H1 (cell line): Measurements from ENCODE around the gene SPATA16. TPM values are rescaled to one million over a fixed set of nuclear protein-coding genes. Genes with fewer than 3 reads are reported as not detected.

Experiments used
- CTCF ChIA-PET: fragments of 300-600 bp; sonication (Branson Sonifier 250); formaldehyde crosslinking; loops from one replicate; lab custom pipeline; 2021; ENCODE audit not compliant: partially characterized antibody; lab: Charles Lee
- POLR2A ChIA-PET: fragments of 300-600 bp; sonication (Branson Sonifier 250); formaldehyde crosslinking; loops from one replicate; lab custom pipeline; 2021; ENCODE audit warnings: inconsistent platforms; ENCODE audit not compliant: partially characterized antibody; lab: Charles Lee
- DNase-seq, 2 experiments: peaks; one replicate each; pipeline versions ENCODE4 v3.0.0 to v3.0.0-alpha.2; 2010 to 2022; ENCODE audit warnings: low spot score in 2 of 2, low read depth in 1 of 2, mixed read lengths in 1 of 2
- FAIRE-seq: peaks from 2 replicates; lab custom pipeline; 2011; peaks lifted over from hg19 to GRCh38; lab: Jason Lieb, UNC
- H2AFZ ChIP-seq: 2 replicates; pipeline ENCODE4 v1.8.1; 2012; ENCODE audit warnings: low read length, inconsistent platforms
- H2AK5ac ChIP-seq: 2 replicates; pipeline ENCODE4 v1.6.1; 2013; ENCODE audit warnings: low read depth, low read length
- H2BK120ac ChIP-seq: replicated peaks from 2 replicates; pipeline ENCODE3; 2013; ENCODE audit warnings: low read depth, low read length, inconsistent platforms
- H2BK12ac ChIP-seq: 2 replicates; pipeline ENCODE4 v1.6.1; 2013; ENCODE audit warnings: low read depth, low read length
- H2BK15ac ChIP-seq: 2 replicates; pipeline ENCODE4 v1.6.1; 2013; ENCODE audit warnings: low read length
- H2BK20ac ChIP-seq: 2 replicates; pipeline ENCODE4 v1.6.1; 2013; ENCODE audit warnings: low read length
- H2BK5ac ChIP-seq: 2 replicates; pipeline ENCODE4 v1.6.1; 2013; ENCODE audit warnings: low read depth, low read length
- H3K14ac ChIP-seq: 2 replicates; pipeline ENCODE4 v1.6.1; 2013; ENCODE audit warnings: inconsistent platforms; ENCODE audit not compliant: insufficient read length
- H3K18ac ChIP-seq: 2 replicates; pipeline ENCODE4 v1.6.1; 2013; ENCODE audit warnings: low read length; ENCODE audit errors: extremely low read depth
- H3K23ac ChIP-seq: 2 replicates; pipeline ENCODE4 v1.6.1; 2013; ENCODE audit warnings: inconsistent platforms; ENCODE audit not compliant: insufficient read length
- H3K23me2 ChIP-seq: 2 replicates; pipeline ENCODE4 v1.6.1; 2013; ENCODE audit warnings: low read depth, low read length
- H3K27ac ChIP-seq: 2 replicates; pipeline ENCODE4 v1.6.1; 2011; ENCODE audit warnings: low read depth, low read length, inconsistent platforms
- H3K27me3 ChIP-seq, 4 experiments: replicated peaks in 1 of 4; 1 replicate in 1 of 4; 2 replicates in 3 of 4; pipeline versions ENCODE4 v1.6.1 to v1.8.1; 2011 to 2013; ENCODE audit warnings: low read length in 3 of 4, mild to moderate bottlenecking in 3 of 4, inconsistent platforms in 2 of 4, mixed read lengths in 2 of 4, moderate library complexity in 1 of 4; ENCODE audit not compliant: control insufficient read depth in 3 of 4, insufficient read depth in 3 of 4; ENCODE audit errors: extremely low read depth in 1 of 4
- H3K36me3 ChIP-seq, 4 experiments: 2 replicates each; pipeline versions ENCODE4 v1.6.1 to v1.8.1; 2011 to 2013; ENCODE audit warnings: mild to moderate bottlenecking in 4 of 4, low read length in 3 of 4, moderate library complexity in 2 of 4, control low read depth in 1 of 4, inconsistent platforms in 1 of 4; ENCODE audit not compliant: insufficient read depth in 4 of 4, control insufficient read depth in 2 of 4
- H3K4ac ChIP-seq: replicated peaks from 2 replicates; pipeline ENCODE3; 2013; ENCODE audit warnings: low read length, low read depth, mixed read lengths, inconsistent platforms; ENCODE audit not compliant: insufficient read length
- H3K4me1 ChIP-seq, 4 experiments: replicated peaks in 1 of 4; 1 replicate in 1 of 4; 2 replicates in 3 of 4; pipeline versions ENCODE4 v1.6.1 to v1.8.1; 2011 to 2013; ENCODE audit warnings: low read length in 3 of 4, inconsistent platforms in 2 of 4, mixed read lengths in 1 of 4; ENCODE audit not compliant: insufficient read depth in 4 of 4, control insufficient read depth in 3 of 4
- H3K4me2 ChIP-seq, 2 experiments: 2 replicates each; pipeline versions ENCODE4 v1.6.1 to v1.8.1; 2011 to 2013; ENCODE audit warnings: low read depth in 2 of 2, low read length in 2 of 2, control low read depth in 1 of 2, inconsistent platforms in 1 of 2, mild to moderate bottlenecking in 1 of 2; ENCODE audit not compliant: insufficient read depth in 1 of 2
- H3K4me3 ChIP-seq, 4 experiments: fragments of 200-600, 300-600 bp in 1 of 4; sonication (generic), shearing (Covaris generic), sonication (Bioruptor Twin) in 1 of 4; 2 replicates each; pipeline versions ENCODE4 v1.5.1 to v1.8.1; 2011 to 2016; ENCODE audit warnings: low read length in 4 of 4, low read depth in 3 of 4, control low read depth in 2 of 4, inconsistent platforms in 2 of 4, mild to moderate bottlenecking in 2 of 4, mixed read lengths in 1 of 4, moderate library complexity in 1 of 4; ENCODE audit not compliant: insufficient read depth in 2 of 4; ENCODE audit errors: extremely low read depth in 1 of 4
- H3K56ac ChIP-seq: replicated peaks from 2 replicates; pipeline ENCODE3; 2013; ENCODE audit warnings: low read depth, mild to moderate bottlenecking, mixed read lengths, low read length, inconsistent platforms; ENCODE audit not compliant: insufficient read length
- H3K79me1 ChIP-seq: 2 replicates; pipeline ENCODE4 v1.6.1; 2013; ENCODE audit warnings: low read depth, low read length, control low read depth
- H3K79me2 ChIP-seq, 2 experiments: 2 replicates each; pipeline versions ENCODE4 v1.6.1 to v1.8.1; 2012 to 2013; ENCODE audit warnings: low read length in 2 of 2, mild to moderate bottlenecking in 2 of 2, inconsistent platforms in 1 of 2; ENCODE audit not compliant: insufficient read depth in 2 of 2, control insufficient read depth in 1 of 2
- H3K9ac ChIP-seq, 4 experiments: replicated peaks in 1 of 4; 1 replicate in 1 of 4; 2 replicates in 3 of 4; pipeline versions ENCODE4 v1.6.1 to v1.8.1; 2011 to 2013; ENCODE audit warnings: low read depth in 3 of 4, low read length in 3 of 4, control low read depth in 2 of 4, mild to moderate bottlenecking in 2 of 4, moderate library complexity in 2 of 4, inconsistent platforms in 1 of 4; ENCODE audit errors: extremely low read depth in 1 of 4
- H3K9me3 ChIP-seq, 2 experiments: 2 replicates each; pipeline versions ENCODE4 v1.6.1 to v1.8.1; 2012 to 2013; ENCODE audit warnings: mild to moderate bottlenecking in 2 of 2, moderate library complexity in 2 of 2, control low read depth in 1 of 2, inconsistent platforms in 1 of 2, low read depth in 1 of 2, low read length in 1 of 2, mixed read lengths in 1 of 2; ENCODE audit not compliant: insufficient read depth in 2 of 2
- H4K20me1 ChIP-seq, 2 experiments: replicated peaks in 1 of 2; 2 replicates each; pipeline versions ENCODE3 to v1.8.1; 2011 to 2013; ENCODE audit warnings: inconsistent platforms in 2 of 2, low read length in 2 of 2, mild to moderate bottlenecking in 1 of 2; ENCODE audit not compliant: insufficient read depth in 2 of 2, control insufficient read depth in 1 of 2
- H4K5ac ChIP-seq: 2 replicates; pipeline ENCODE4 v1.6.1; 2013; ENCODE audit warnings: low read length, low read depth, mixed read lengths, inconsistent platforms; ENCODE audit not compliant: insufficient read length
- H4K8ac ChIP-seq: 2 replicates; pipeline ENCODE4 v1.8.0; 2013; ENCODE audit warnings: mild to moderate bottlenecking, moderate library complexity, low read length, inconsistent platforms; ENCODE audit not compliant: insufficient read depth; ENCODE audit errors: extremely low read depth
- H4K91ac ChIP-seq: replicated peaks from 2 replicates; pipeline ENCODE3; 2013; ENCODE audit warnings: low read length, mixed read lengths, inconsistent platforms; ENCODE audit not compliant: insufficient read length
- PHF8 ChIP-seq: fragments of 200-600 bp; sonication (generic); conservative IDR thresholded peaks from 2 replicates; pipeline ENCODE4 v1.7.1; 2012; ENCODE audit warnings: low read depth, mild to moderate bottlenecking, inconsistent platforms, low read length, moderate library complexity
- polyA plus RNA-seq, 7 experiments: library from polyadenylated mRNA; depleted of rRNA in 3 of 7; stranded (reverse) in 5 of 7; unstranded in 2 of 7; fragments of >200 nt in 5 of 7; fragments of 200-250 nt in 2 of 7; gene quantifications; 1 replicate in 5 of 7; 2 replicates in 1 of 7; 4 replicates in 1 of 7; pipeline versions ENCODE4 v1.2.1 to v1.2.3, GENCODE V29; 2011 to 2013; ENCODE audit warnings: missing spikeins in 2 of 7, mixed read lengths in 2 of 7
- total RNA-seq: library from RNA; stranded (reverse); fragmentation: NEBNext Ultra II Directional; extraction: Animal tissue kit (Norgen Biotek cat#: 25700); gene quantifications from 2 replicates; pipeline ENCODE4 v1.2.1, GENCODE V29; 2021
- TF ChIP-seq, protein P1 (sequence below): IDR thresholded peaks from 2 replicates; pipeline ENCODE4 v1.6.1; 2012; ENCODE audit warnings: low read length, inconsistent platforms
- TF ChIP-seq, protein P2 (sequence below): IDR thresholded peaks from 2 replicates; pipeline ENCODE4 v1.6.1; 2011; ENCODE audit warnings: low read length, improper control_type of control experiment

The SPATA16 gene
- total and polyA plus RNA-seq, 2 of the 8 experiments (the other 6 are each of a cell fraction or from before 2014, with no cell fraction given): 0.05 to 2.7 TPM

DNA sequence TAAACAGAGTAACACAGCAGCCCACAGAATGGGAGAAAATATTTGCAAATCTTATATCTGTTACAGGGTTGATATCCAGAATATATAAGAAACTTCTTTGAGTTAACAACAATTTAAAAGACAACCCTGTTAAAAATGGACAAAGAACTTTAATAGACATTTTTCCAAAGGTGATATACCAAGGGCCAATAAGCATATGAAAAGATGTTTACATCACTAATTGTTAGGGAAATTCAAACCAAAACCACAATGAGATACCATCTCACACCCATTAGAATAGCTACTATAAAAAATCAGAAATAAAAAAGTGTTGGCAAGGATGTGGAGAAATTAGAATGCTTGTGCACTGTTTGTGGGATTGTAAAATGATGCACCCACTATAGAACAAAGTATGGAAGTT lies 110.8 kb downstream of the SPATA16 start:
- Histone ChIP-seq H3K56ac (no peak overlapping the region), H3K4me2 (no peak overlapping the region), H3K4me3 (no peak overlapping the region), H4K20me1 (no peaks in the 10 kb centered on the region), H2BK15ac (no peak overlapping the region), H4K91ac (no peak overlapping the region), H2AFZ (no peak overlapping the region), H3K4ac (no peak overlapping the region), H3K27ac (no peak overlapping the region), H2AK5ac (no peak overlapping the region), H3K4me1 (no peaks in the 10 kb centered on the region), H3K23ac (no peak overlapping the region), H3K27me3 (no peaks in the 10 kb centered on the region), H3K9me3 (no peaks in the 10 kb centered on the region), H2BK12ac (no peak overlapping the region), H4K5ac (no peak overlapping the region), H2BK5ac (no peak overlapping the region), H3K23me2 (no peaks in the 10 kb centered on the region), H4K8ac (no peak overlapping the region), H3K18ac (no peak overlapping the region), H3K79me2 (no peaks in the 10 kb centered on the region), H3K79me1 (no peaks in the 10 kb centered on the region), H2BK20ac (no peak overlapping the region), H3K14ac (no peak overlapping the region), H2BK120ac (no peak overlapping the region), H3K36me3 (no peaks in the 10 kb centered on the region), H3K9ac (no peak overlapping the region)
- POLR2A ChIA-PET: no interaction called here
- TF ChIP-seq, protein P1, sequence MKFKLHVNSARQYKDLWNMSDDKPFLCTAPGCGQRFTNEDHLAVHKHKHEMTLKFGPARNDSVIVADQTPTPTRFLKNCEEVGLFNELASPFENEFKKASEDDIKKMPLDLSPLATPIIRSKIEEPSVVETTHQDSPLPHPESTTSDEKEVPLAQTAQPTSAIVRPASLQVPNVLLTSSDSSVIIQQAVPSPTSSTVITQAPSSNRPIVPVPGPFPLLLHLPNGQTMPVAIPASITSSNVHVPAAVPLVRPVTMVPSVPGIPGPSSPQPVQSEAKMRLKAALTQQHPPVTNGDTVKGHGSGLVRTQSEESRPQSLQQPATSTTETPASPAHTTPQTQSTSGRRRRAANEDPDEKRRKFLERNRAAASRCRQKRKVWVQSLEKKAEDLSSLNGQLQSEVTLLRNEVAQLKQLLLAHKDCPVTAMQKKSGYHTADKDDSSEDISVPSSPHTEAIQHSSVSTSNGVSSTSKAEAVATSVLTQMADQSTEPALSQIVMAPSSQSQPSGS: no peak
- TF ChIP-seq, protein P2, sequence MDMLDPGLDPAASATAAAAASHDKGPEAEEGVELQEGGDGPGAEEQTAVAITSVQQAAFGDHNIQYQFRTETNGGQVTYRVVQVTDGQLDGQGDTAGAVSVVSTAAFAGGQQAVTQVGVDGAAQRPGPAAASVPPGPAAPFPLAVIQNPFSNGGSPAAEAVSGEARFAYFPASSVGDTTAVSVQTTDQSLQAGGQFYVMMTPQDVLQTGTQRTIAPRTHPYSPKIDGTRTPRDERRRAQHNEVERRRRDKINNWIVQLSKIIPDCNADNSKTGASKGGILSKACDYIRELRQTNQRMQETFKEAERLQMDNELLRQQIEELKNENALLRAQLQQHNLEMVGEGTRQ: no peak
- TF ChIP-seq PHF8: no peak
- no peak for FAIRE-seq
- DNase-seq: no peak
- CTCF ChIA-PET: no interaction called here
